ENCODE measurements around the gene CEPT1.

Gene CEPT1

DNA sequence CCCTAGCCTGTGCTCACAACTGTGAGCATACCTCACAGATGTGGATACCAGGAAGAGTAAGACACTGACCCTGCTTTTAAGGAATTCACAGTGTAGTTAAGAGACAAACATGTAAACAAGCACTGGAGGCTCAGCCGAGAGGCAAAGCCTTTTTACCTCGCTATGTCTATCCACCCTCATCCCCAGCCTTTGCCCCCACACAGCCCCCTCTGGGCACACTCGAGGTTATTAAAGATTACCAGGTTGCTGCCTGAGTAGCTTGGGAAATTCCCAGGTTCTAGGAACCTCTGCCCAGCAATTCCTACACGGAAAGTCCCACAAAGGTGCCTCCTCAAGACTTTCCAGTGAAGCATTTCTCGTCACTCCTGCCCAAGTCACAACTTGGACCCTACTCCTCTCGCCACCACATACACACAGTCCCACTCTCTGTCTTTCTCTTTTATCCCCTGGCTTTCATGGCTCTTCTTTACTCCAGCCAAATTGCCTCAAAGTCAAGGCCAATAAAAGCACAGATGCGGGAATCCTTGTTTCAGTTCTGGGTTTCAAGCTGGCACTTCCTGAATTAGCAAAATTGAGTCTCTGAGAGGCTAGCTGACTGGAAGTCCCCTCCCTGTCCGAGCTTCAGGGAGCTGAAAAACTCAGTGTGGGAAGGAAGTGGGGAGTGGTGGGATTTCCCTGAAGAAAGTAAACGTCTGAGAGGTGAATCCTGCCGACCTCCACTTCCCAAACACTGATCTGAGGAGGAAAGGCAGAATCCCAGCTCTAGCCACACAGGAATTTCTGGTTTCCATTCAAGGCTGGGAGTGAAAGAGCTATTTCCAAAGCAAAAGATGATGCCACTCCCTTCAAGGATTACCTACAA is 52.9 kb downstream of the CEPT1 start:
- no peak for DNase-seq (ENCODE audit: low read depth)

DNA sequence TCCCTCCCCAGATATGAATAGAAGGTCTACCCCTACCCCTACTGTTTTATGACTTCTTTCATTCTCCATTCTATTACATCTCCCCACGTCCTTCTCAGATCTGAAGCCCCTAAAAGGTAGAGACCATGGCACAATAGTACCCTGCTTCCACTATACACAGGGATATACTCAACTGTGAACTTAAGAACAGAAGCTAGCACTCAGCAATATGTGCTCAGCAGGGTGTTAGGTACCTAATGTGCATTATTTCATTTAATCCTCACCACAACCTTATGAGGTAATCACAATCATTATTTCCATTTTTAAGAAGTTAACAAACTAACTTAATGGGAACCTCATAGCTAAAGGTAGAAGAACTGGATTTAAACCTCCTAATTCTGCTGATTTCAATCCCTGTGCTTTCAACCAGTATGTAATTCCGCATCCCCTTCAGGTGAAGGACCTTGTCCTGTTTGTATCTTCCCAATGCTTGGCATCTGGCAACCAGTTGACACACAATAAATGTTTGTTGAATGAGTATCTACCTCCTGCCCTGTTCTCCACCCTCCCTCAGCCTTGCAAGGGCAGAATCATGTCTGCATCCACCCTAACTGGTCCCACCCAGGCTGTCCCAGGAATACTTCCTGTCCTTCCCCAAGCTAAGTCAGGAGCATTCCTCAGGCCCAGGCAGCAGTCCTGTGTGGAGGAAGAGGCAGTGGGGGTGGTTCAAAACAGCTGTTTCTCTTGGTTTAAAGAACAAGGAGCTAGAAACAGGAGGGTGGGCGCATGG is 53.9 kb downstream of the CEPT1 start:
- no peak for DNase-seq (ENCODE audit: low read depth)

DNA sequence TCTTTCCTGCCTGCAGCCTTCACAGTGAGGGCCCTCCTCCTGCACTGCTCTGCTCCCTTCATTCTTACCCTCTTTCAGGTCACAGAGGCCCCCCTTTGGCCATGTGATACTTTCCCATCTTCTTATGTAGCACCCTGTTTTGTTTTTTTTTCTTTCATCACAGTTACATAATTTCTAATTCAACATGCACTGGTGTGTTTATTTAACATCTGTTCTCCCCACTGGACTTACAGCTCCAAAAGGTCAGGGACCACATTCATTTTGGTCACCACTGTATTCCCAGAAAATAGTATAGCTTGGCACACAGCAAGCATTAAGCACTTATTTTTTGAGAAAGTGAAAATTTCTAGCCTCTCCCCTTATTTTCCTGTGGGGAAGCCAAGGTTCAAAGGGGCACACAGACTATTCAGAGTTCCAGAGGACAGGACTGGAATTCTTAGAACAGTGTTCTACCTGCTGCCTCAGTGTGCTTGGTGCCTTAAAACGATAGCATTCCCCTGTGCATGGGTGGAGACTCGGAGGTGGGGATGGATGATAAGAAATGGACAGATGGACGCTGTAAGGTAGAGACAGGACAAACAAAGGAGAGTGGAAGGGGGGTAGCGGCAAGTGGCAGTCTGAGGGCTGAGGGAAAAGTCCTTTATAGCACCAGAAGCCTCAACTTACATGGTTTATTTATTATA is 55.1 kb downstream of the CEPT1 start:
- no peak for DNase-seq (ENCODE audit: low read depth)

DNA sequence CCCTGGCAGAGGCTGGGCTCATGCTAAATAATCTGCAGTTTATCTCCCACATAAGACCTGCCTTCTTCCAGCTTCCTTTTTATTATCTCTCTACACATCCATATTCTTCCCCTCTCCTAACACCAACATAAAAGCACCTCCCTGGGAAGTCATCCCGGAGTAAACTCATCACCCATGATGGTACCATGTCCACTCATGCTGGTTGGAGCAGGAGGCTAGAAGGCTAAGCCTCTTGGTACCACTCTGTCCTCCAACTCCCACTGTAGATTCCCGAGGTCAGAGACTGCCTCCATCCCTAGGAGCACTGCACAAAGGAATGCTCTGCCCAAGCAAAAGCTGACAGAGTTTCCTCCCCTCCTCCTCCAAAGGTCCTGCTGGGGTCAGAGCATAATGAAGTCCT is 56.2 kb downstream of the CEPT1 start:
- DNase-seq (ENCODE audit: low read depth): no peak

DNA sequence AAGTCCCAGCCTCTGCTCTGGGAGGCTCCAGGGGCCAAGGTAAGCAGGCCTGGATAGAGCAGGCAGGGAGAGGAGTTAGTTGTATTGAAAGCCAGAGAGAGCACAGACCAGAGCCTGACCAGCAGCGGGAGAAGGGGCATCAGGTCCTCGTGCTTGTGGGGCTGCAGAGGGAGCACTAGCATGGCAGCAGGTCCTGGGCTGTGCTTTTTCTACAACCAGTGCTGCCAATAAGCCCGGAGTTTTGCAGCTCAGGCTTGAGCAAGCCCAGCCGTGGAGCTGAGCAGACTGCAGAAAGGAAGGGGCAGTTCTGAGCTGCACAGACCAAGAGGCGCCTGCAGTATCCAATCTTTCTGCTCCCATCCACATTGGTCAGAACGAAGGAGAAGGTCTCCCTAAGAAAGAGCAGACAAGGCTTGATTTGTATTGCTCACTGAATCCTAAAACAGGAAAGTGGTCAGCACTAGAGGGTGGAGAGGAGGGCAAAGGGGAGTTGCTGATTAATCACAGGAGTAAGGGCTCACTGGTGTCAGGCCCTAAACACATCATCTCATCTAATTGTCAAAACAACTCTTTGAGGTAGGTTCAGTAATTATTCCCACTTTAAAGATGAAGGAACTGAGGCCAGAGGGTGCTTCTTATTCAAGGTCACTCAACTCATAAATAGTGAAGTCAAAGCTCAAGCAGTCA is 57.7 kb downstream of the CEPT1 start:
- no peak for DNase-seq (ENCODE audit: low read depth)

DNA sequence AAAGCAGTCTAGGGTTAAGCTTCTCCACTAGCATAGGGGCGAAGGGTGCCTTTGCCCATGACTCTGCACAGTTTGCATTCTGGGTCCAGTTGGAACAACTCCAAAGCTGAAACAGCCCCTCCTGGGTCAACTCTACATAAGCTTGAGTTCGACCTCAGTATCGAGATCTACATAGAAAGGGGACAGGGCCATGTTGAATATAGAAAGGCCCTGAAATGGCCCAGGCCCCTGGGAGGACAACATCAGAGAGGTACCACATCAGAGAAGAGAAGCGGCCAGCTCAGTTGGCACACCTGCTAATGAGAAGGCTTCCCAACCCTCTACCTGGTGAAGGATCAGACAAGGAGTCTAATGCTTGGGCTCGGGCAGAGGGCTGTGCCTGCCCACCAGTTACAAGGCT is 58.8 kb downstream of the CEPT1 start:
- DNase-seq (ENCODE audit: low read depth): no peak

DNA sequence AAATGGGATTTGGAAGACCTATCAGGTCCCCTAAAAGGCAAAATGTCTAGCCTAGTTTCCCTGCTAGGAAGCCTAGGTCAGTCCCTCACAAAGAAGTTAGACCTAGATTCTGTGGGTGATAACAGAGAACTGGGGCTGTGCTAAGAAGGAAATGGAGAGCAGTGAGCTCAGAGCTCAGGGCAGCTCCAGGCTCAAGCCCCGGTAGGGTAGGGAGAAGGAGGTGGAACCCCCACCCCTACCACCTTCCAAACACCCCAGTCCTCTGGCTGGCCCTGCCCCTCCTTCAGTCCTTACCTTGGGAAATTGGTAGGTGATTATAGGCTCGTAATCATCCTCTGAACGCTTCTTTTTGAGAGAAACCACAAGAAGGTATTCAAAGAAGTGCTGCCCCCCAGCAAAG is 59.3 kb downstream of the CEPT1 start:
- no peak for DNase-seq (ENCODE audit: low read depth)

DNA sequence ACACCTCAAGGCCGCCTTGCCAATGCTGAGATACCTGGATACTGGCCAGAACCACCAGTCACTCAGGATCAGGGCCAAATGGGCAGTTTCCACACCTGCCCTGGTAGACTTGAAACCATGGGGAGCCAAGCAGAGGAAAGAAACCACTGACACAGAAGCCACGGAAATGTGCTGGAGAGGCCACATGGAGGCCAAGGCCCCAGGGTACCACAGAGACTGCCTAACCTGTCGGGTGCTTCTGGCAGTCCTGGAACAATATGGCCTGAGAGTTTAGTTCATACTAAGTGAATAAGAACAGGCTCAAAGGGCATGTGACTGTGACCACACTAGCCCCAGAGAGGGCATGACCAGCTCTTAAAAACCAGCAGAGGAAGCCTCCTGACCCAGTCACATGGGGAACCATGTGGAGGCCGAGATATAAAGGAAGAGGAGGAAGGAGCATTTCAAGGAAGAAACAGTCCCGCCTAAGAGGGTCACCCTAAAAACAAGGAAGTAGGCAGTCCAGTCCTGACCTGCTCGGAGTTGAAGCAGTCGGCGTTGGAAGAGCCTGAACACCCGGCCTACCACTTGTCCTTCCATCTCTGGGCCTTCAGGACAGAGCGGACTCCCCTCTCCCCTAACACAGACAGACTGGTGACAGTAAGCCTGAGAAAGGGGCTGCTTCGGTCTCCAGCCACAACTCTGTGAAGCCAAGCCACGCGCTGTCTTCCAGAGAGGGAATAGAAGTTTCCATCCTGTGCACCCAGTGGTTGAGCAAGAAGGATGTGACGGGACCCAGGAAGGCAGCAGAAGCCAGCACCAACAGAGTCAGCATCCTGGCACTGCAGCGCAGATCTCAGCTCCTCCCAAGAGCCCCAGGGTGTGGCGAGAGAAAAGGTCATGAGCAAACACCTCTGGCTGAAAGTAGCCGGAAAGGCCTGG is 60.1 kb downstream of the CEPT1 start, which contains the start of gene DENND2D:
Gene DENND2D, minus strand, starts transcription at position 766 of the 921 bp plus-strand sequence. Its CDS starts 187 bp downstream, at position 579.
- no peak for DNase-seq (ENCODE audit: low read depth)

DNA sequence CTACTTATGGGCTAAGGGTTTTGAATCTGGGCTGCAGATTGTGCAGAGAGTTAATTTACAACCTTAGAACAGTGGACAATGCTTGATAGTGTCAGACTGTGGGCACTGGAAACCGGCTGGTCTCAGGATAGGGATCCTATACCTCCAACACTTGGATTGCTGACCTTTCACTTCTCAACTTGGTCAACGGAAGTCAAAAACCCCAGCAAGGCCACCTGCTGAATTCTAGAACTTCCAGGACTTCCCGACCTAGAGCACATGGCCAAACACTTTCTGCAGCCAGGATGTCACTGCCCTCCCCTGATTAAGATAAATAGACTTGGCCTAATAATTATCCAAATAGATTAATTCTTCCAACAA is 60.8 kb downstream of the CEPT1 start:
- no peak for DNase-seq (ENCODE audit: low read depth)

DNA sequence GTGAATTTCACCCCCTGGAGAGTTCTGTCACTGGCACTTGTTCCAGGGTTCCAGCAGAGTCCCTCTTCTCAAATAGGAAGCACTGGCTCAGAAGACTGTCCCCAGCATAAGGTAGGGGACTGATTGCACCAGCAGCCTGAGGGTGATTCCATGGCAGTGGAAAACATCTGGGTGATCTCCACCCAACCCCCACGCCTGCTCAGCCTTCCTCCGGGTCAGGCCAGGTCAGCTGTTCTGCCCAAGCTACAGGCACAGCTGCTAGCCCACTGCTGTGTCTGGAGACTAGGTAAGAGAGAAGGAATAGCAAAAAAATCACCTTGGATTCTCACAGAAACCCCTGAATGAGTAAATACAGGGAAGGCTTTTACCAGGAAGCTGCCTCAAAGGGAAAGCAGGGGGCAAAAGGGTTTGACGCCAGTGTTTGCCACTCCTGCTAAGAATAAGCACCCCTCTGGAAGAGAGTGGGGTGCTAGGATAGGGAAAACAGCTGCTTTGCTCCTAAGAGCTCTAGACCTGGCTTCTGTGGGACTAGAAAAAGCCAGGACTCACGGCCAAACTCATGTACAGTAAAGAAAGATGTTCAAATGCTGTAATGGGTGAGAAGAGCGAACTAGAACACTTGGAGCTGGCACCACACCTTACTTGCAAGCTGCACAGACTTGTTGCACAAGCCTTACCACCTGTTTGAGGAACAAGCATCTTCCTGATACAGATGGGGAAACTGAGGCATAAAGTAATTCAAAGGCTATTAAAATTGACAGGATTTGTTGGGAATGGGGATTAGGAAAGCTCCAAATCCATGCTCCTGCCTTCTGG is 61.5 kb downstream of the CEPT1 start:
- no peak for DNase-seq (ENCODE audit: low read depth)

DNA sequence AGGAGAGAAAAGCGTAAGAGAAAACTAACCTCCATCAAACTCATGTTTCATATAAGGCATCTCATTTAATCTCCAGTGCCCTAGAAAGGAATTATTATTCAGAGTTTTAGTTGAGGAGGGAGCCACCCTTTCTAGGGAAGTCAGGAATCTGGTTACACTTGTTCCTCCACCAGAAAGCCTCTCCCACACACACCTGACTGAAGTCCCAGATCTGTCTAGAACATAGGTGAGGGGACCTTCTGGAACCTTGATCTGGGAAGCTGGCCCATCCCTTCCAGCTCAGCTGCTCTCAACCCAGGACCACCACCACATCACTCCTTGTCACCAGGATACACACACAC is 62.3 kb downstream of the CEPT1 start:
- no peak for DNase-seq (ENCODE audit: low read depth)

DNA sequence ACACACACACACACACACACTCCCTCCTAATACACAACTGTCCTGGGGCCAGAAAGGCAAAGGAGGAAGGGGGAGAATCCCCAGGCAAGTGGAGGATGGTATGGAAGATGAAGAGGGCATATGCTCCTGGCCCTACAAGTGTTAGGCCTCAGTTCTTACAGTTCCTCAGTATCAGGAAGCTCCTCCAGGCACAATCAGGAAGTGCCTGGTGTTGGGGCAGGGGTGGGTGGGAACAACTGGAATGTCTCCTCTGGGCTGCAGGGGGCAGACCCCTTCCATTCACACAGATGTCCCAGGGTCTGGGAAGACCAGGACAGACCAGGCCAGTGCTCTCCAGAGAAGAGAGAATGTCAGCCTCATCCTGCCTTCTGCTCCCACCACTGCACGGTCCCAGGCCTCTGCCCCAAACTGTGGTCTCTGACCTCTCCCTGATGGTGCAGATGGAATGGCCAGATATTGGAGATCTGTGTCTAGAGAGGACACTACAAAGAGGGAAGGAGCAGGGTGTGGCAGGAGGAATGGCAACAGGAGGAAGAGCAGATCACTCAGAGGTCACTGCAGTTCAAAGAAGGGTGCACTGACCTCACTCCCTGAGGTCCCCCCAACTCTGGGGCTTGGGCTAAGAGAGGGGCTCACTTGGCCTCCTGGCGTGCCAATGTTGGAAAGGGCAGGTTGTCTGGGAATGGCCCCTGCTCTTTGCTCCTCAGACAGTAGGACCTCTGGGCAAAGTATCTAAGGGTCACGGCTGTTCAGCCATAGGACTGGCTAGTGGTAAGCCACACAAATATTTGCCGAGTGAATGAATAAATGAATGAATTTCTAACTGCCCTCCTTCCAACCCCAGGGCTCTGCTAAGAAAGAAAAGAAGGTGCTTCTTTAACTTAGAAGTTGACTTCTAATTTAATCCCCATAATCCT is 62.9 kb downstream of the CEPT1 start:
- DNase-seq (ENCODE audit: low read depth): no peak

DNA sequence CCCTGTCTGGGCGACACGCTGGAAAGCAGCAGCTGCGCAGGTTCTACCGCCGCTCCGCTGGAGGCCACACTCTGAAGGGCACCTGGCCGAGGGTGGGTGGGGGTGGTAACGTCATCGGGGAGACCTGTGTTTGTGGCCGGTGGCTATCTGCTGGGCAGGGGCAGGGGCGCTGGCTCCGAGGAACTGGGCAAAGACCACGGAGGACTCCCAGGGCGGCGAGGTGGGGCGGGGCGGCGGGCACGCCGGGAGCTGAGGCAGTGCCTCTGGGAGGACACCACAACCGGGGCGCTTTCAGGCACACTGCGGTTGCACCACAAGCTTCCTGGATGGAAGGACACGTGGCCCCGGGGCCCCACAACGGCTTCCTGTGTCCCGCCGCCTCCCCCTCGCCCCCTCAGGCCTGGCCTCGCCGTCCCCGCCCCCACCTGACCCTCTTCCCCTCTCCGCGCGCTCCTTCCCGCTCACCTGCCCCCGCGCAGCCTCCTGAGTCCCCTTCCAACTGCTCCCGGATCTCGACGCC is 63.7 kb downstream of the CEPT1 start:
- no peak for DNase-seq (ENCODE audit: low read depth)

DNA sequence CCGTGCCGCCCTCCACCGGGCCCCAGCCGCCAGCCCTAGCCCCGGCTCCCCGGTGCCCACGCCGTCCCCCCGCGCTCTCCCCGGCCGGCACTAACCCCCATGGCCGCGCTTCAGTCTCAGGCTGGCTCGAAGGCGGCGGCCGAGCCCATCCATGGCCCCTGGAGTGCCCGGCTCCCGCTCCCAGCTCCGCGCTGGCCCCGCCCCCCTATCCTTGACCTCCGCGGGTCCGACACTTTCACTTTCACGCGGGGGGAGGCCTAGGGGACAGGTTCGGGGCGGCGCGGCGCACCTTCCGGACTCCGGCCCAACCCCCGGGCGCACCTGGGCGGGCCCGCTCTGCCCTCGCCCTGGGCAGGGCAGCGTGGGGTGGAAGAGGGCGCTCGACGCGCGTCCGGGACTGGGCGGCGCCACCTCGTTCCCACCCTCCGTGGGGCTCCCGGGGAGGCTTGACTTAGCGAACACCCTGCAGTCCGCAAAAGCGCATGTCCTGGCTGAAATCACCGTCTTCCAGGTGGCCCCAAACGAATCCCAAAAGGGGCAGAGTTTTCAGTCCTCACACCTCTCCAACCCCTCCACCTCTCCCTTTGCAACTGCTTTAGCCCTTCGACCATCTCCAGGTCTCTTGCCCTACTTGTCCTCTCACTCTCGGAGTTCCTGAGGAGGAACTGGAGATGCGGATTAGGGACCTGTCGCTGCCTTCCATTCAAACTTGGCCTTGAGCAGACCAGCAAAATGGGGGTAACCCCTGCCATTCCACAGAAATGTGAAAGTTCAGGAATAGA is 64.4 kb downstream of the CEPT1 start:
- DNase-seq (ENCODE audit: low read depth): no peak

DNA sequence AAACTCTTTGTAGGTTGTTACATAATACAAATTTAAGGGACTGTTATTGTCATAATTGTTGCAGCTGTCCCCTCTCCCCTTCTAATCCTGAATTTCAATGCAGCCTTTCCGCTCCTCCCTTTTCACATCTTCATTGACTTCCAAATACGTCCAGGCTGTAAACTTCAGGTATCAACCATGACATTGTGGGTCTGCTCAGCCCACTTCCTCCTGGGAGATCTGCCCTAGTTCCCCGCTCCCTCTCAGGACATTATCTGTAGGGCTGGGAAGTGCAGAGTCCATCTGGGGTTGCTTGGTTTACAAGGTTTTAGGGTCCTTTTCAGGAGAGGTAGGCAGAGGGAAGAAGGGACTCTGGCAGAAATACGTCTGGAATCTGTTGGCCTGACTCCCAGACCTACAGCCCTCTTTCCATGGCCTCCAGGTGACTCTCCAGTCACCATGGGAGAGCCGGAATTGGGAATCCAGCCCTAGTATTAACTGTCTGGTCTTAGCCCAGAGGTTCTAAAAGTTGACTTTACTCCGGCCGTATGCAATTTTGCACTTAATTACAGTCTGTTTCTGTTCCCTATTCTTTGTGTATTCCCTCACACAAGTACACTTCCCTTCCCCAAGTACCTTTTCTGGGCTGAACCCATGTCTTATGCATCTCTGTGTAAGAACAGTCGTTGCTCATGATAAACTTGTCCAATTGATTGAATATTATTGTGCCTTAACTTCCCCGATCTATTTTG is 65.1 kb downstream of the CEPT1 start:
- DNase-seq (ENCODE audit: low read depth): no peak

DNA sequence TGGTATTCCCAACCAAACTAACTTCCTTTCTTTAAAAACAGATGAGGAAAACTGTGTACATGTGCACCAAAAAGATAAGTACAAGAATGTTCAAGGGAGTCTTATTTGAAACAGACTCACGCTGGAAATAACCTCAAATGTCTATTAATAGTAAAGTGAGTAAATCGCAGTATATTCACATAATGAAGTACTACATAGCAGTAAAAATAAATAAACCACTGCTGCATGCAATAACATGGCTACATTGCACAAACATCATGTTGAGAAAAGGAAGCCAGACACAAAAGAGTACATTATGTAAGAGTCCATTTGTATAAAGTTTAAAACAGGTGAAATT is 65.7 kb downstream of the CEPT1 start:
- no peak for DNase-seq (ENCODE audit: low read depth)

DNA sequence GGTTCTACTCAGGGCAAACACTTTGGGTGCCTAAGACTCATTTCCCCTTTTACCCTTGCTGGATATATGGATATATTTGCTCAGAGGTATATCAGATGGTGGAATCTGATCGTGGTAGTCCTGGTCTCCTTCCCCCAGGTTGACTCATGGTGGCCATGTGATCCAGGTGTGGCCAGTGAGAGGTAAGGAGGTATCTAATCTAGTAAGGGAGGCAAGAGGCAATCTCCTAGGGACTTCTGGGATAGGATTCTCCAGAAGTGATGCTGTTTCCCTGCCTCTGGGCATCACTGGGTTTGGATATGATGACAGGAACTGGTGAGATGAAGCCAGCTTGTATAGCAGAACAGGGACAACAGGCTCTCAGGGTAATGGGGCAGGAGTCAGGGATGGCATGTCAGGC is 68.9 kb downstream of the CEPT1 start:
- no peak for DNase-seq (ENCODE audit: low read depth)

DNA sequence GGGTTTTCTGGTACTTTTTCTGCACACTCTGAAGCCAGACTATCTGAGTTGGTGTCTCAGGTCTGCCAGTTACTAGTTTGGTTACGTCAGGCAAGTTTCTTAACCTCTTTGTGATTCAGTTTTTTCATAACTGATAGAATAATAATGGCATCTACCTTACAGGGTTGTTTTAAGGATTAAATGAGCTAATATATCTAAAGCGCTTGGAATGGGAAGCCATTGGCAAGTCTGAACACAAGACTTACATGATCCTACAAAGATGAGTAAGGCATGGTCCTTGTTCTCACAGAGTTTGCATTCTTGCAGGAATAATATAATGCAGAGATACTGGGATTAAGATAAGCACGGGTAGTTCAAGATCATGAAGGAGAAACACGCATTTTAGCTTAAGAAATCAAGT is 69.6 kb downstream of the CEPT1 start:
- no peak for DNase-seq (ENCODE audit: low read depth)
